IPS DF 19.7 (cell line): Measurements from ENCODE around the gene DCTN1.
A peak's percentile ranks its signal among the peaks of the same experiment; 100 is the strongest.

Experiments
- DNase-seq: peaks from one replicate; pipeline ENCODE4 v3.0.0-alpha.2; 2013; ENCODE audit warnings: low read depth, low spot score

Gene DCTN1

DNA sequence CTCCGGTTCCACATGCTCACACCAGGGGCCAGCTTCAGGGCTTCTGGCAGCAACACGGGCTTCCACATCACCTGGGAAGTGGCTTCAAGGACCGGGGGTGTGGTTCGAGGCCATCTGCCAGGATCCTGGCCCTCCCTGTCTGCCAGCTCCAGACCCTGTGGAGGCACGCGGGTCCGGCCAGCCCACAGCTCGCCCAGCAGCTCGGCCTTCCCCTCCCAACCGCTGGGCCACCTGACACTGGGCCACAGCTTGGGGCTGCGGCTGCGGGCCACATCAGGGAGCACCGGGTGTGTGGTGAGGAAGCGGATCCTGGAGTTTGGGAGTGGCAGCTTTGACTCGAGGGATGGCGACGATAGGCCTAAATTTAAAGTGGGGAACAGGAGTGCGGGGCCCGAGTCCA is 34.3 kb upstream of the DCTN1 start:
- DNase-seq, result no peak

GRCh38 chr2:74413001-74413698 is 33.0 kb upstream of the DCTN1 start:
- no peak for DNase-seq

DNA sequence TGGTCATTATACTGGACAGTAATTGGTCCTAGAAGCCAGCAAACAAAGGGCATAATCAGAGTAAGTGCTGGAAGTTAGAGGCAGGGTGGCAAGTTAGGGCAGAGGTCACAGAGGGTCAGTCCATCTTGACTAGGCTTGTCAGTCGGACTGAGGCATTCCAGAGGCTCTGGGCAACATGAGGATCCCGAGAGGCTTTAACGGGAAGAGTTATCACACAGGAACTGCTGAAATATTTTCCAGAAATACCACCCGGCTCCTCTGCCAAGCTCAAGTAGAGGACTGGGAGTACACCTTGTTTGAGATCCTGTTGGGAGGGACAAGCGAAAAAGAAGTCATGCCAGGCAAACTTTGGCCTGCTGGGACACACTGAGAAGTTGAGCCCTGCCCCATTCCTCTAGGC is 27.6 kb upstream of the DCTN1 start:
- DNase-seq, result no peak

DNA sequence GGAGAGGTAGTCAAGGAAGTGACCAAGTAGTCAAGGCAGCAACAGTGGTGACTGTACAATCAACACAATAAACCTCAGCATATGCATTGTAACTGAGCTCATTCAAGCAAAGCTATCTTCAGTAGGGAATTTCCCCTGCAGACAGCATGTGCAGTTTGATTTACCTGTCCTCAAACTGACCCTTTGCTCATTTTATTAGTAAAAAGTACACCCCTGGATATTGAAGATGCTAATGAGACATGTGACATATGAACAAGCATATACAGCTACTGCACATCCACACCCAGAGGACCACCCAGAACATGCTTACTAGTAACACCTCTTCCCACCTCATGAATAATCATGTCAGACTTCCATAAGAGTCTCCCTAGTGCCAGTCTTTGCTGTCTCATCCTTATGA is 25.9 kb upstream of the DCTN1 start:
- DNase-seq, result no peak

GRCh38 chr2:74401891-74402290 is 21.8 kb upstream of the DCTN1 start:
- DNase-seq, result no peak

GRCh38 chr2:74399785-74400184 is 19.7 kb upstream of the DCTN1 start:
- DNase-seq, result no peak

DNA sequence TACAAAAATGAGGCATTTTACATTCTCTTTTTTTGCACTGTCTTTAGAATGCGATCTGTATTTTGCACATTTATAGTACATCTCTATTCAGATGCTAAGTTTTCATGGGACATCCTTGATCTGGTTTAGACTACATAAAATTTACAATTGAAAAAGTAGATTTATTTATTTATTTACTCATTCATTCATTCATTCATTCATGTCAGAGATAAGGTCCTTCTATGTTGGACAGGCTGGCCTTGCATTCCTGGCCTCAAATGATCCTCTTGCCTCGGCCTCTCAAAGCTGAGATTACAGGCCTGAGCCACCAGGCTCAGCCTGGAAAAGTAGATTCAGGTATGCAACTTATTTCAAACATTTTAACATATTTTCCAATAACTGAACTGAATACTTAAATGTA is 16.0 kb upstream of the DCTN1 start:
- DNase-seq, result no peak

DNA sequence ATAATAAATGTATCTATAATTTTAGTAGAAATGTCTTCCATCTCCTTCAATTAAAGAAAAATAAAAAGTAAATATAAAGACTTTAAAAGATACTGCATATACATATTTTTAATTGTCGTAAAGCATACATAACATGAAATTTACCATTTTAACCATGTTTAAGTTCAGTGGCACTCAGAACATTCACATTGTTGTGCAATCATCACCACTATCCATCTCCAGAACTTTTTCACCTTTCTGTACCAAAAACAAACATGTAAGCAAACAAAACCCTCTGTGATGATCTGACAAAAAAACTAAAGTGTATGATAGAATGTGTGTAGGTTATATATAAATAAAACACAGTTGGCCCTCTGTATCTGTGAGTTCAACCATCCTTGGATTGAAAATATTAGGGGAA is 13.4 kb upstream of the DCTN1 start:
- DNase-seq, result no peak

- no peak for DNase-seq
These were observed 12.3 kb upstream of the DCTN1 start for GRCh38 chr2:74392449-74392743.

GRCh38 chr2:74391580-74392448 is 11.7 kb upstream of the DCTN1 start:
- DNase-seq, result peak; percentile 50

- DNase-seq, result no peak
These were observed 11.1 kb upstream of the DCTN1 start for GRCh38 chr2:74391209-74391579.

GRCh38 chr2:74390606-74391005 is 10.5 kb upstream of the DCTN1 start:
- no peak for DNase-seq

DNA sequence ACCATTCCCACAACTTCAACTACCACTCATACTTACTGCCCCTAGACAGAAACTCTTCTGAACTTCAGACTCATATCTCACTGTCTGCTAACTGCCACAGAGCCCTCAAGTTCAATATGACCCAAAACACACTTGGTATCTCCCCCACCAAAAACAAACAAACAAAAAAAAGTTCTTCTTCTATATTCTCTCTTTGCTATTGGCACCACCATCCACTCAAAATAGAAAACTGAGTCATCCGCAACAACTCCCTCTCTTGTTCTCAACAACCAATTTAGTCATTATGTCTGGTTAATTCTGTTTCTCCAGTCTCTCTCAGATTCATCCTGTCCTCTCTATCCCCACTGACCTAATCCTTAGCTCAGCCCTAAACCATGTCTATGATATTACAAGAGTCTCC is 7.2 kb upstream of the DCTN1 start:
- no peak for DNase-seq

- DNase-seq, result no peak
These were observed 5.3 kb upstream of the DCTN1 start for GRCh38 chr2:74385396-74385795.

DNA sequence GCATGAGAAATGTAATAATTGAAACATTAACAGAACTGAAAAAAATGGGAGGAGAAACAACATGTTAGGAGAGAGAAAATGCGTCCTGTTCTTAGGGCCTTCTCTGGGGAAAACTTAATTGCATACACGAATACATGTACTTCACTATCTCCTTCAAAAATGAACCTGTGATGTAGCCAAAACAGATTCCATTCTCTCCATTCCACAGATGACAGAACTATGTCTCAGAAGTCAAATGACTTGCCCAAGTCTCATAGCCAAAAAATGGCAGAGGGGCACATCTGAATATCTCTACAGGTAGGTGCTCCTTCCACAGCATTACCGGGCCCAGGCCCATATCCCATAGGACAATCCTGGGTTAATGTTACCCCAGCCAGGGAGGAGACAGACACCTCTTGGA is 3.9 kb upstream of the DCTN1 start:
- DNase-seq, result no peak

GRCh38 chr2:74383254-74383653 is 3.1 kb upstream of the DCTN1 start:
- DNase-seq, result no peak

DNA sequence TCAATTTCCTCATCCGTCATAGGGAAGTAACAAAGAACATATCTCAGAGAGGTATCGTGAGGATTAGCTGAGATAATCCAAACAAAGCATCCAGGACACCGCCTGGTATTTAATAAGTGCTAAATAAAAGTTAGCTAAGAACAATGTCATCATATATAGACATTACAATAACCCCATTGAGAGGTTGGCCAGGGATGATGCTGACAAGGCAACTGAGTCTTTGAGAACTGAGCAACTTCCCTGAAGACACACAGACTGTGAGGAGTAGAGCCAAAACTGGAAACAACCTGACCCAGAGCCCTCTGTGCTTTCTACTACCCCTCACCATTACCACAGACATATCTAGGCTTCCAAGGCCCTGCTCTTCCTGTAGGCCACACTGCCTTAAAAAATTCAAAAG is 1.6 kb upstream of the DCTN1 start:
- no peak for DNase-seq

DNA sequence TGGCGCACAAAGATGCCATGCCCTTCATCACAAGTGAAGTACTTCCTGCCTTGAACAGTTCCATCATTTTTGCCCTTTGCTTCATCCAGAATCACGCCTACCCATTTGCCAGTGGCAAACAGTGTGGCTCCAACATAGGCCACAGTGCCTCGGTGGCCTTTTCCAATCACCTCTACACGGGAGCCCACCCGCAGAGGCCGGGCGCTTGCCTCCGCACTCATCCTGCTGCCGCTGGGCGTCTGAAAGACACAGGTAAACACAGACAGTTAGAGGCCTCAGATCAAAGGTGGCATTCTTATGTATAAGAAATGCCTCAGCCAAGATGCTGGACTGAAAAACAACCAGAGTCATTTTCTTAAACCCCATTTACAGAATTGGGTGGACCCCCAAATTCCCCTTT is 2.1 kb downstream of the DCTN1 start:
- DNase-seq, result no peak

DNA sequence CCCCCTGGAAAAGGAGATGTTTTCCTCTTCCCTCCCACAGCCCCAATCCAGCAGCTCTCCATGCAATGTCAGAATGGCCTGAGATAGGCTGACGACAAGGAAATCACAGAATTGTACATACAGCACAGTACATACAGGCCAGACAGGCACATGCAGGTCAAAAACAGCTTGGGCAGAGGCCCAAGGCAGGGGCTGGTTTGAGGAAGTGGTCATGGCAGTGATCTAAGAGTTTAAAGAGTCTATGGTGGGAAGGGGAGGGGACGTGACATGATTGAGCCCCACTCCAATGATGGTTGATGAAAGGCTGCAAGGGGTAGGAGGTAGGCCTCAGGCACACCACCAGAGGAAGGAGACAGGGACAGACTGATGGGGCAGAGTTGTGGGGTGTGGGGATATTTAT is 4.3 kb downstream of the DCTN1 start:
- DNase-seq, result no peak

DNA sequence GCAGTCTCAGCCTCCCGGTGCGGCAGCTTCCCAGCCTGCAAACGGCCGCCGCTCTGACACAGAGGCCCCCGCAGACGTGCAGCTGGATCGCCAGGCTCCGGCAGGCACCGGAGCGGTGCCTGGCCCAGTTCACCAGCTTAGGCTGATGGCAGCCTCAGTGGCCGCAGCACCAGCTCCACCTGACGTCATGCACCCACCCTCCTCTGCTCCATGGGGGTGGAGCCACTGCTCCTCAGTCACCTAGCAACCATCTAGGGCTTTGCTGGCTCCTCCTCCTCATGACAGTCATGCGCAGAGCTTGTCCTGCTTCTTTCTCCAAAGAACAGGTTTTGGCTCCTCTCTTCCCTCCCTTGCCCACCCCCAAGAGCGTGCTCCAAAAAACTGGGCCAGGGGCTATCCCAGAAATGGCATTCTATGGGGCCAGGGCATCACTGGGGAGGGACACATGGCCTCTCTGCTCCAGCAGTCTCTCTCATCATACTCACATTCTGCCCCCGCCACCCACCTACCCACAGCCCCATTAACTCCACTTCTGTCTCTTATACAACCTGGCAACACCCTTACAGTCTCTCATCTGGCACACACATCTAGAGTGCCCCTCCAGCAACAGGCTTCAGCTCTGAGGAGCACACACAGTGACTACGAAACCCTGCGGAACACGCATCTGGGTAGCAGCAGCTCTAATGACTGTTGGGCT is 5.5 kb downstream of the DCTN1 start:
- DNase-seq, result peak; percentile 75

DNA sequence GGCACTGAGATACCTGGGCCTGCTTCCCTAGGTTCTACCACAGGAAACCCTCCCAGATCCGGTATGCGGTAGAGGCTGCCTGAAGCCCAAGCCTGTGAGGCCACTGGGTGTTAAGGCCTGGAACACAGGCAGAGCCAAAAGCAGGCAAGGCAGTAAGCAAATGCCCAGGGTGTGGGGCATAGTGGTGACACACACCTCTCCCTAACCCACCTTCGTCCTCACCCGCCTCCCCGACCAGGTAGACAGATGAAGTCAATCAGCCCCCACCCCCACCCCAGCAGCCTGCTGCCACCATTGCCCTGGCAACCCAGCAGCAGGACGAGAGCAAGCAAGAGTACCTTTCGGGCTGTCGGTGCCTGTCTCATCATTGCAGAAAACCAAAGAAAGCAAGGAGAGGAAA is 6.1 kb downstream of the DCTN1 start:
- no peak for DNase-seq

DNA sequence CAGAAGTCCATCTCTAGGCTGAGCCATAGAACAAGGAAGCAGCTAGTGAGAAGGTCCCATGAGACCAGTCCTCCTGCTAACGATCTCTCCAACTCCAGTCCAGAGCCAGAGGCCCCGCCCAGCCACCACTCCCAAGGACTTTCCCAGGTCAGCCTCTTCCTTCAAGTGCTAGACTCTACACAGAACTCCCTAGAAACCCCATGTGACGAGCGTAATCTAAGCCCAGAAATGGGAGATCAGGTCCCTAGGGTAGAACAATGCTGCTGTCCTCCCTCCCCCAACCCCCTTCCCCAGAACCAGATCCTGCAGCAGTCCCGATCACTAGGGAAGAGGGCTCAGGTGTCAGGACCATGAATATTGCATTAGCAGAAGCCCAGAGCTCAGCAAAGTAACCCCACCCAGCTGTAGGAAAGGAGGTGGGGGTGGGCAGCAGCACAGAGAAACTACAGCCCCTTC is 6.9 kb downstream of the DCTN1 start:
- DNase-seq, result no peak

DNA sequence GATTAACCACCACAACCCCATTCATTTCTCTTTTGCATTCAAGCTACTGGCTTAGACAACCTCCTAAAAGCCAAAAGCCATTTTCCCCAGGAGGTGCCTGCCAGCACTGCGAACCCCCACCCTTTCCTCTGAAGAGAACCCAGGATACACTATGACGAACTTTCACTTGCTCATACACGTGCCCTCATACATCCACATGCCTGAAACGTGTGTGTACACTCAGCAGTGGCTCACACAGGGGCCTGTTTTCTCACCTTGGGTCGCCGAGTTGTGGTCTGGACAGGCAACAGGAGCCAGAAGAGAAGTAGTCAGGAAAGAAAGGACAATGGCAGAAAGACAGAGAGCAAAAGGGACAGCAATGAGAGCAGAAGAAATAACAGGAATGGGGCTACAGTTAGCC is 7.4 kb downstream of the DCTN1 start:
- DNase-seq, result no peak
